ENCODE measurements around the gene AADACL4. TPM values are rescaled to one million over a fixed set of nuclear protein-coding genes. Genes with fewer than 3 reads are reported as not detected.

The AADACL4 gene
- total RNA-seq, 1 donor from 2014 or later = not detected

DNA sequence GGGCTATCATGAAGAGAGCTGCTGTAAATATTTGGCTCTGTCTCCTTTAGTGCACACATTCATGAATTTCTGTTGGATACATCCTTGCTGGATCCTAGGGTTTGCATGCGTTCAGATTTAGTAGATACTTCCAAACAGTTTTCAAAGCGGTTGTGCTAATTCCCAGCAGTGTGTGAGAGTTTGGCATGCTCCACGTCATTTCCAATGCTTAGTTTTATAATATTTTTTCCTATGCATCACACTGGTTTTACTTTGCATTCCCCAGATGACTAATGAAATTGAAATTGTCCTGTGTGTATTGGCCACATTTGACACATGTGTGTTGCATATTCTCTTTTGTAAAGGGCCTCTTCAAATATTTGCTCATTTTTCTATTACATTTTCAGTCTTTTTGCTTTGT lies 53.5 kb downstream of the AADACL4 start:
- no peaks in the 10 kb centered on the region for H3K36me3 ChIP-seq
- DNase-seq (no peak), ATAC-seq (no peak)
- H3K4me1 ChIP-seq = no peaks in the 10 kb centered on the region
- no peaks in the 10 kb centered on the region for H3K9me3 ChIP-seq
- intact Hi-C loops (cut with DNase I) = no loop called here
- no peak overlapping the region for H3K4me3 ChIP-seq
- H3K27me3 ChIP-seq = no peaks in the 10 kb centered on the region
- H3K27ac ChIP-seq = no peak overlapping the region
- TF ChIP-seq, protein P1, sequence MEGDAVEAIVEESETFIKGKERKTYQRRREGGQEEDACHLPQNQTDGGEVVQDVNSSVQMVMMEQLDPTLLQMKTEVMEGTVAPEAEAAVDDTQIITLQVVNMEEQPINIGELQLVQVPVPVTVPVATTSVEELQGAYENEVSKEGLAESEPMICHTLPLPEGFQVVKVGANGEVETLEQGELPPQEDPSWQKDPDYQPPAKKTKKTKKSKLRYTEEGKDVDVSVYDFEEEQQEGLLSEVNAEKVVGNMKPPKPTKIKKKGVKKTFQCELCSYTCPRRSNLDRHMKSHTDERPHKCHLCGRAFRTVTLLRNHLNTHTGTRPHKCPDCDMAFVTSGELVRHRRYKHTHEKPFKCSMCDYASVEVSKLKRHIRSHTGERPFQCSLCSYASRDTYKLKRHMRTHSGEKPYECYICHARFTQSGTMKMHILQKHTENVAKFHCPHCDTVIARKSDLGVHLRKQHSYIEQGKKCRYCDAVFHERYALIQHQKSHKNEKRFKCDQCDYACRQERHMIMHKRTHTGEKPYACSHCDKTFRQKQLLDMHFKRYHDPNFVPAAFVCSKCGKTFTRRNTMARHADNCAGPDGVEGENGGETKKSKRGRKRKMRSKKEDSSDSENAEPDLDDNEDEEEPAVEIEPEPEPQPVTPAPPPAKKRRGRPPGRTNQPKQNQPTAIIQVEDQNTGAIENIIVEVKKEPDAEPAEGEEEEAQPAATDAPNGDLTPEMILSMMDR (IDR thresholded peaks at IDR 0.05) = no peak

DNA sequence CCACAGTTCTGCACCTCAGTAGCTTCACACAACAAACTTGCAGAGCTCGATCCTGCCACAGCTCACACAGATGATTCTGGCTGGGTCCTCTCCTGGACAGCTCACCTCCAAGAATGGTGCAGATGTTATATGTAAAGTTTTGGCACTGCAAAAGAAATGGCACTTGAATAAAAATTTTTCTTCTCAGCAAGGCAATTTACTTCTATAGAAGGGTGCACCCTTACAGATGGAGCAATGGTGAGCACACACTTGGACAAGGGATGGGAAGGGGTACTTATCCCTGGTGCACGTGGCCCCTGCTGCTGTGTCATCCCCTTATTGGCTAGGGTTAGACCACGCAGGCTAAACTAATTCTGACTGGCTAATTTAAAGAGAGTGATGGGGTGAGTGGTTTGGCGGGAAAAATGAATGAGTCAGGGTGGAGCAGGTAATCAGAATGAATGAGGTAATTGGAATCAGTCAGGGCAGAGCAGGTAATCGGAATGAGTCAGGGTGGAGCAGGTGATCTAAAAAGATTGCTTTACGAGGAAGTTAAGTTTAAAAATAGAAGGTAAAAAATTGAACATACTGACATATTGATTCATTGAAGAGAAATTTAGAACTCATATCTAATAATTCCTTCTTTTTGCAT lies 60.1 kb downstream of the AADACL4 start:
- ATAC-seq (no peak), DNase-seq (no peak)
- intact Hi-C loops (cut with DNase I) = no loop called here
- Histone ChIP-seq H3K27ac (no peak overlapping the region), H3K27me3 (no peaks in the 10 kb centered on the region), H3K4me3 (no peak overlapping the region), H3K36me3 (no peaks in the 10 kb centered on the region), H3K9me3 (no peaks in the 10 kb centered on the region), H3K4me1 (no peaks in the 10 kb centered on the region)
- TF ChIP-seq, protein P1 (IDR thresholded peaks at IDR 0.05) = no peak

- Histone ChIP-seq H3K27ac (no peak overlapping the region), H3K27me3 (no peaks in the 10 kb centered on the region), H3K4me1 (no peaks in the 10 kb centered on the region), H3K4me3 (no peak overlapping the region), H3K36me3 (no peaks in the 10 kb centered on the region), H3K9me3 (no peaks in the 10 kb centered on the region)
- intact Hi-C loops (cut with DNase I) = no loop called here
- TF ChIP-seq, protein P1 (IDR thresholded peaks at IDR 0.05) = no peak
- ATAC-seq = no peak
- no peak for DNase-seq
These were observed 62.2 kb downstream of the AADACL4 start for GRCh38 chr1:12706061-12706460.

DNA sequence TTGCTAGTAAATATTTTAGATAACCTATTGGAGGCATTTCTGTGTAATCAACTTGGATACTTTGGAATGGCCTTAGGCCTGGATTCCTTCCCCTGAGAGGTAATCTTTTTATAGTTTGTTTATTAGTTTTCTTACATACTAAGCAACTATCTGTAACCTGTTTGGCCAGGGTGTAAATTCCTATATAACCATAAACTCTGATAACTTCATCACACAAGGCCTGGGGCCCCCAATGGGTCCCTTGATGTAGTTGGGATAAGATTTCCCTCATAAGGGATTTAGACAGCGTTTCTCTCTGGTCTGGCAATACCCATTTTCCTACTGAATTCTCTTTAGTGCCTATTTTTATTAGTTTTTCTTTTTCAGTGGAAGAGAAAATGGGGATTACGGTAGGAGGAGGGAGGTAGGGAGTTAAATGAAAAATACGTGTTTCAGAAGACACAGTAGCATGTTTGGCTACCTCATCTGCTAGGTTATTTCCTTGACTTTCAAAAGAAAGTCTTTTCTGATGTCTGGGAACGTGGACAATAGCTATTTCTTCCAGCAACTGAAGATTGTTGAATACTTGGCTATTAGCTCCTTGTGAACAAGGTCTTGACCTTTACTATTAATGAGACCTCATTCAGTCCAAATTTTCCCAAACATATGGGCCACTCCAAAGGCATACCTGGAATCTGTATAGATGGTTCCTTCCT lies 64.7 kb downstream of the AADACL4 start:
- no peak for DNase-seq
- Histone ChIP-seq H3K36me3 (no peaks in the 10 kb centered on the region), H3K9me3 (no peaks in the 10 kb centered on the region), H3K27ac (no peak overlapping the region), H3K4me3 (no peak overlapping the region), H3K27me3 (no peaks in the 10 kb centered on the region), H3K4me1 (no peaks in the 10 kb centered on the region)
- TF ChIP-seq, protein P1 (IDR thresholded peaks at IDR 0.05) = no peak
- intact Hi-C loops (cut with DNase I) = no loop called here
- ATAC-seq = no peak

GRCh38 chr1:12709091-12709491 lies 65.2 kb downstream of the AADACL4 start:
- DNase-seq (no peak), ATAC-seq (no peak)
- no peaks in the 10 kb centered on the region for H3K9me3 ChIP-seq
- no peaks in the 10 kb centered on the region for H3K4me1 ChIP-seq
- intact Hi-C loops (cut with DNase I) = no loop called here
- H3K27ac ChIP-seq = no peak overlapping the region
- no peaks in the 10 kb centered on the region for H3K36me3 ChIP-seq
- no peaks in the 10 kb centered on the region for H3K27me3 ChIP-seq
- TF ChIP-seq, protein P1 (IDR thresholded peaks at IDR 0.05) = no peak
- no peak overlapping the region for H3K4me3 ChIP-seq
